Effector memory CD4-positive, alpha-beta T cell (primary cell): Measurements from ENCODE around the gene RFESD.

ENCODE experiments used
- DNase-seq, 3 donors: peaks; one replicate each; pipeline ENCODE4 v3.0.0-alpha.2; 2020
- H3K27ac ChIP-seq: 2 replicates; pipeline ENCODE4 v1.7.0; 2013; ENCODE audit warnings: mild to moderate bottlenecking, low read length, moderate library complexity; ENCODE audit not compliant: insufficient read depth, poor library complexity, severe bottlenecking
- H3K27me3 ChIP-seq: replicated peaks from 2 replicates; pipeline ENCODE4 v1.7.0; 2013; ENCODE audit warnings: mild to moderate bottlenecking, low read length; ENCODE audit not compliant: insufficient read depth, control insufficient read depth, poor library complexity, severe bottlenecking
- H3K36me3 ChIP-seq: 2 replicates; pipeline ENCODE4 v1.7.0; 2013; ENCODE audit warnings: mild to moderate bottlenecking, low read length, moderate library complexity; ENCODE audit not compliant: control insufficient read depth, insufficient read depth
- H3K4me1 ChIP-seq: 2 replicates; pipeline ENCODE4 v1.7.0; 2013; ENCODE audit warnings: low read length, mild to moderate bottlenecking; ENCODE audit not compliant: control insufficient read depth, insufficient read depth, poor library complexity, severe bottlenecking
- H3K4me3 ChIP-seq: 2 replicates; pipeline ENCODE4 v1.7.0; 2013; ENCODE audit warnings: low read length, low read depth, mild to moderate bottlenecking; ENCODE audit not compliant: insufficient read depth, poor library complexity, severe bottlenecking
- H3K9me3 ChIP-seq: 2 replicates; pipeline ENCODE4 v1.7.0; 2013; ENCODE audit warnings: mild to moderate bottlenecking, low read length, moderate library complexity; ENCODE audit not compliant: control insufficient read depth

RFESD gene

GRCh38 chr5:95670568-95670967 lies 24.0 kb downstream of the RFESD start:
- Histone ChIP-seq H3K4me3 (no peak overlapping the region), H3K27ac (no peak overlapping the region), H3K36me3 (no peaks in the 10 kb centered on the region), H3K4me1 (no peaks in the 10 kb centered on the region), H3K9me3 (no peaks in the 10 kb centered on the region), H3K27me3 (no peaks in the 10 kb centered on the region)
- no peak for DNase-seq

DNA sequence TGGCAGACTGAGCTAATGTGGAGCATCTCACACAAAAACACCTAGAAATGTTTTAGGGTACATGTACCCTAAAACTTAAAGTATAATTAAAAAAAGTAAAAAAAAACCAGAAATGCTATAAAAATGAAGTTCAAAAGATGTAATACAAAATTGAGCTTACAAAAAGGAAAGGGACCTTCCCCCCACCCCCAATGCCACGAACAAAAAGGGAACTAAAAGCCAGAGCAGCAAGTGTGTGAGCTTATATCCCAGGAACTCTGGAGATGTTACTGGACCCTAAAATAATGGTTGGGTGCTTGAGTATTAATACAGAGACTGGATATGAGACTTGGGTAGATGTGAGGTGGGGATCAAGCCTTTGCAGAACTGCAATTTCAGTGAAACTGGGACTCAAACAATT lies 25.2 kb downstream of the RFESD start:
- no peak for DNase-seq
- no peaks in the 10 kb centered on the region for H3K27me3 ChIP-seq
- H3K4me1 ChIP-seq, result no peaks in the 10 kb centered on the region
- no peaks in the 10 kb centered on the region for H3K9me3 ChIP-seq
- no peak overlapping the region for H3K4me3 ChIP-seq
- H3K36me3 ChIP-seq, result no peaks in the 10 kb centered on the region
- no peak overlapping the region for H3K27ac ChIP-seq

DNA sequence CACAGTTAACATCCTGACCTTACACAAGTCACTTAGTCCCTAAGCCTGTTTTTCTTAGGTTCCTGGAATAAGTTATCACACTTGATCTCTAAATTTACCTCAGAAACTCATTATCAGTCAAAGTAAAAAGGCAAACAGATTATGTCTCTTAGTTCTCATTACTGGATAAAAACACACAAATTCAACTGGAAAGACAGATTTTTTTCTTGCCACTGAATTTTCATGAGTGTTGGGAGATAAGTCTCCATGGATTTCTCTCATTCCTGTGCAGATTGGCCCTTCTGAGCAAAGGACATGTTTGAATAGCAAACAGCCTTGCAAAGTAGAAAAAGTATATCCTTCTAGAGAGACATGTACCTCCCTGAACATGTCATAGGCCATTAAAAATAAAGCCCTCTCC lies 26.1 kb downstream of the RFESD start:
- no peaks in the 10 kb centered on the region for H3K4me1 ChIP-seq
- H3K27ac ChIP-seq, result no peak overlapping the region
- DNase-seq, result no peak
- H3K4me3 ChIP-seq, result no peak overlapping the region
- H3K27me3 ChIP-seq, result no peaks in the 10 kb centered on the region
- H3K36me3 ChIP-seq, result no peaks in the 10 kb centered on the region
- H3K9me3 ChIP-seq, result no peaks in the 10 kb centered on the region

- H3K27me3 ChIP-seq, result no peaks in the 10 kb centered on the region
- H3K36me3 ChIP-seq, result no peaks in the 10 kb centered on the region
- no peaks in the 10 kb centered on the region for H3K4me1 ChIP-seq
- no peak for DNase-seq
- H3K9me3 ChIP-seq, result no peaks in the 10 kb centered on the region
- H3K27ac ChIP-seq, result no peak overlapping the region
- no peak overlapping the region for H3K4me3 ChIP-seq
Measured at GRCh38 chr5:95673081-95673480, 26.5 kb downstream of the RFESD start.

DNA sequence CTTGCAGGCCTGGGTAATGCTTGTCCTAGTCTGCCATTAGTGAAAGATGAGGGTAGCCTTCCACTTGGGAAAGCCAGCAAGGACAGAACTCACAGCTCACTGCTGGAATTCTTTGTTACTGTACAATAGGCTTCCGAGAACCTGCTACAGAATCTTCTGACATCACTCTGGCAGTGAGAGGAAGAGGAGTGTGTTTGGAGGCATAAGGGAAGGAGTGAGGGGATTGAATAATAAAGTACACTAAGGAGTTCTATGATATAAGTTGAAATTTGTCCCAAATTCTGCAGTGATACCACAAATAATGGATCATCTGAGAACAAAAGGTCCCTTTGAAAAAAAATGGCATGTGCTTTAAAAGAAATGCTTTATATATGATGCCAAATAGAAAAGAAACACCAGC lies 36.3 kb downstream of the RFESD start, which contains the start of gene SPATA9:
Gene SPATA9 (minus strand): TSS at position 101 of the 400 bp plus-strand sequence. CDS start 137 bp downstream, outside the sequence.
- H3K4me3 ChIP-seq, result no peak within 1 kb of the TSS
- no peak within 1 kb of the TSS for H3K27ac ChIP-seq

DNA sequence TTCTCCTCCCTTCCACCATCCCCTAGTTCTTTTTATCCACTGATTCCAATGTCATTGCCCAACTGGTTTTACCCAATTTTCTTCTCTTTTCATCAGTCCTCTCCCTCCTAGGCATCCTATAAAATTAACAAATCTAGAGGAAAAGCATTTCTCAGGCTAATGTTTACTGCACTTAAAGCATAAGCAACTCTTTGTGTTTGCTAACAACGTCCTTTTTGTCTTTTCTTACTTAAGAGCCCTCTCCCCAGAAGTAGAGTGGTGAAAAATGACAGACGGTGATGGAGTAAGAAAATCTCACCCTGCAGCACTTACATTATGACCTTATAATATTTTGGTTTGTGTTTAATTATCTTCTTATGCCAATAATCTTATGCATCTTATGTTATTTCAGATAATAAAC lies 37.8 kb downstream of the RFESD start:
- Histone ChIP-seq H3K4me3 (no peak overlapping the region), H3K36me3 (no peaks in the 10 kb centered on the region), H3K27me3 (no peaks in the 10 kb centered on the region), H3K9me3 (no peaks in the 10 kb centered on the region), H3K27ac (no peak overlapping the region), H3K4me1 (no peaks in the 10 kb centered on the region)
- no peak for DNase-seq

More for the DNA sequence above, 36.3 kb downstream of the RFESD start, which contains the start of gene SPATA9:
- Histone ChIP-seq H3K9me3 (no peaks in the 10 kb centered on the region), H3K4me1 (no peaks in the 10 kb centered on the region), H3K36me3 (no peaks in the 10 kb centered on the region), H3K27me3 (no peaks in the 10 kb centered on the region)
- DNase-seq, result no peak

GRCh38 chr5:95686651-95687050 lies 40.1 kb downstream of the RFESD start:
- DNase-seq, result no peak
- H3K4me1 ChIP-seq, result no peaks in the 10 kb centered on the region
- no peak overlapping the region for H3K27ac ChIP-seq
- no peaks in the 10 kb centered on the region for H3K9me3 ChIP-seq
- H3K27me3 ChIP-seq, result no peaks in the 10 kb centered on the region
- H3K4me3 ChIP-seq, result no peak overlapping the region
- no peaks in the 10 kb centered on the region for H3K36me3 ChIP-seq

DNA sequence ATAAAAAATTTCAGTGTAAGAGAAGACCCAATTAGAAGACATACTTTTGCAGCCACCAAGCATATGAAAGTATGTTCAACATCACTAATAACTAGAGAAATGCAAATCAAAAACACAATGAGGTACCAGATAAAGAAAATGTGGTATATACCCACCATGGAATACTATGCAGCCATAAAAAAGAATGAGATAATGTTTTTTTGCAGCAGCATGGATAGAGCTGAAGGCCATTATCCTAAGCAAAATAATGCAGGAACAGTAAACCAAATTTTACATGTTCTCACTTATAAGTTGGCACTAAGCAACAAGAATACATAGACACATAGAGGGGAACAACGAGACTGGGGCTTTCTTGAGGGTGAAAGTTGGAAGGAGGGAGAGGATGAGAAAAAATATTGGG lies 43.1 kb downstream of the RFESD start:
- H3K4me3 ChIP-seq, result no peak overlapping the region
- no peak overlapping the region for H3K27ac ChIP-seq
- no peaks in the 10 kb centered on the region for H3K9me3 ChIP-seq
- H3K36me3 ChIP-seq, result no peaks in the 10 kb centered on the region
- no peaks in the 10 kb centered on the region for H3K4me1 ChIP-seq
- H3K27me3 ChIP-seq, result no peaks in the 10 kb centered on the region
- DNase-seq, result no peak

GRCh38 chr5:95690333-95690732 lies 43.8 kb downstream of the RFESD start:
- no peaks in the 10 kb centered on the region for H3K9me3 ChIP-seq
- H3K4me1 ChIP-seq, result no peaks in the 10 kb centered on the region
- H3K4me3 ChIP-seq, result no peak overlapping the region
- no peak for DNase-seq
- no peaks in the 10 kb centered on the region for H3K36me3 ChIP-seq
- H3K27ac ChIP-seq, result no peak overlapping the region
- no peaks in the 10 kb centered on the region for H3K27me3 ChIP-seq

- H3K27me3 ChIP-seq, result no peaks in the 10 kb centered on the region
Measured at GRCh38 chr5:95697781-95698681, 51.5 kb downstream of the RFESD start.

More at GRCh38 chr5:95697781-95698681, 51.5 kb downstream of the RFESD start:
- no peak overlapping the region for H3K4me3 ChIP-seq
- H3K36me3 ChIP-seq, result no peaks in the 10 kb centered on the region
- H3K27ac ChIP-seq, result no peak overlapping the region
- no peaks in the 10 kb centered on the region for H3K9me3 ChIP-seq
- no peak for DNase-seq
- no peaks in the 10 kb centered on the region for H3K4me1 ChIP-seq
